ENCODE results near the gene ZNF474.
A peak's percentile ranks its signal among the peaks of the same experiment; 100 is the strongest.
"Not testable (repeated sequence)": the region's sequence is repeated elsewhere in the genome, so short reads cannot be mapped to it uniquely, and the experiment has no call there.

The ZNF474 gene

DNA sequence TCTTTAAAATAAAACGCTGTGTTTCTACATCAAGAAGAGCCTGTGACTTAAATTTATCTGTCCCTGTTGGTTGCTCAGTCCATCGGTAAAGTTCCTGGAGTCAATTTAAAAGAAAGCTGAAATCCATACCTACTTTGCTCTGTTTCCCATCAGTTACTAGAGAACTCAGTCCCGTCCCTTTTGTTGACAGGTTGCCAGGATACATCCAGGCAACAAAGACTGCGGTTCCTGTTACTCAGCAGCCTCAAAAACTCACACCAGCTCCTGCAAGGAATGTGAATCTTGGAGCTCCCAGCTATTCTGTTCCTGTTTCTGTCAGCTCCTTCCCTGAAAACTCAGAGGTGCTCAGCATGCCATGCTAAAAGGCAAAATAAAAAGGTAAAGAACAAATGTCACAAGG, at the start of gene ZNF474:
Gene ZNF474, plus strand, starts transcription at position 241 of the 400 bp plus-strand sequence. CDS start 22,445 bp downstream, outside the sequence.
- Histone ChIP-seq H3K9me3 (ENCODE audit: control insufficient read depth in 1 of 2, low read length in 2 of 2) (no peaks in the 10 kb centered on the region), H3K4me1 (ENCODE audit: control insufficient read depth in 1 of 2, insufficient read depth in 2 of 2, low read length in 2 of 2) (peaks cover 0 to 19% of the 10 kb centered on the region in 2 donors), H3K27ac (ENCODE audit: low read length) (peak within 1 kb of the TSS; percentile 67), H3K27me3 (ENCODE audit: low read depth, low read length) (no peaks in the 10 kb centered on the region), H3K4me3 (ENCODE audit: low read depth in 1 of 2, low read length in 2 of 2) (no peak within 1 kb of the TSS), H3K36me3 (ENCODE audit: control insufficient read depth in 1 of 2, insufficient read depth in 2 of 2, low read length in 2 of 2) (no peaks in the 10 kb centered on the region)

DNA sequence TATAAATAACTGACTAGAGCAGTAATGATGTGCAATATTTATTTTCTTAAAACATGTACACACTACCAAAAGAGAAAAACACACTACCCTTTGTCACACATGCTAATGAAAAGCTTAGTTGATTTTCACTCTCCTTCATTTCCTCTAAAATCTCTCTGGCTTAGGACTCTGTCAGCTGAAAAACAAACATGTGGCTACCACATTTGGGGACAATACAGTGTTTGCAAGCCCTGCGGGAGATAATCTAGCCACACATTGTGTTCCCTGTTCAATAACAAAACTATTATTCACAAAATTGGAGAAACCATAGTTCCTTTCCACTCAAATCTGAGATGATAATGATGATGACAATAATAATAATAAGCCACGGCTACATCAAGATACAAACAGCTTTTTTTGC, 47.8 kb upstream of the ZNF474 start:
- peaks cover 0 to 8% of the 10 kb centered on the region in 2 donors for H3K36me3 ChIP-seq (ENCODE audit: control insufficient read depth in 1 of 2, insufficient read depth in 2 of 2, low read length in 2 of 2)
- H3K9me3 ChIP-seq (ENCODE audit: control insufficient read depth in 1 of 2, low read length in 2 of 2): no peaks in the 10 kb centered on the region
- H3K27ac ChIP-seq (ENCODE audit: low read length): no peak overlapping the region
- no peak overlapping the region for H3K4me3 ChIP-seq (ENCODE audit: low read depth in 1 of 2, low read length in 2 of 2)
- no peaks in the 10 kb centered on the region for H3K27me3 ChIP-seq (ENCODE audit: low read depth, low read length)
- H3K4me1 ChIP-seq (ENCODE audit: control insufficient read depth in 1 of 2, insufficient read depth in 2 of 2, low read length in 2 of 2): peaks cover 0 to 7% of the 10 kb centered on the region in 2 donors

- Histone ChIP-seq H3K9me3 (ENCODE audit: control insufficient read depth in 1 of 2, low read length in 2 of 2) (no peaks in the 10 kb centered on the region), H3K36me3 (ENCODE audit: control insufficient read depth in 1 of 2, insufficient read depth in 2 of 2, low read length in 2 of 2) (no peaks in the 10 kb centered on the region), H3K27ac (ENCODE audit: low read length) (no peak overlapping the region), H3K4me1 (ENCODE audit: control insufficient read depth in 1 of 2, insufficient read depth in 2 of 2, low read length in 2 of 2) (no peaks in the 10 kb centered on the region), H3K27me3 (ENCODE audit: low read depth, low read length) (no peaks in the 10 kb centered on the region), H3K4me3 (ENCODE audit: low read depth in 1 of 2, low read length in 2 of 2) (no peak overlapping the region)
Observed at GRCh38 chr5:122083535-122083934, 45.8 kb upstream of the ZNF474 start.

GRCh38 chr5:122085041-122085440, 44.3 kb upstream of the ZNF474 start:
- Histone ChIP-seq H3K4me3 (ENCODE audit: low read depth in 1 of 2, low read length in 2 of 2) (no peak overlapping the region), H3K9me3 (ENCODE audit: control insufficient read depth in 1 of 2, low read length in 2 of 2) (no peaks in the 10 kb centered on the region), H3K36me3 (ENCODE audit: control insufficient read depth in 1 of 2, insufficient read depth in 2 of 2, low read length in 2 of 2) (no peaks in the 10 kb centered on the region), H3K4me1 (ENCODE audit: control insufficient read depth in 1 of 2, insufficient read depth in 2 of 2, low read length in 2 of 2) (no peaks in the 10 kb centered on the region), H3K27me3 (ENCODE audit: low read depth, low read length) (no peaks in the 10 kb centered on the region), H3K27ac (ENCODE audit: low read length) (no peak overlapping the region)

- H3K27me3 ChIP-seq (ENCODE audit: low read depth, low read length): no peaks in the 10 kb centered on the region
- no peak overlapping the region for H3K27ac ChIP-seq (ENCODE audit: low read length)
- no peaks in the 10 kb centered on the region for H3K36me3 ChIP-seq (ENCODE audit: control insufficient read depth in 1 of 2, insufficient read depth in 2 of 2, low read length in 2 of 2)
- no peaks in the 10 kb centered on the region for H3K9me3 ChIP-seq (ENCODE audit: control insufficient read depth in 1 of 2, low read length in 2 of 2)
- no peaks in the 10 kb centered on the region for H3K4me1 ChIP-seq (ENCODE audit: control insufficient read depth in 1 of 2, insufficient read depth in 2 of 2, low read length in 2 of 2)
- H3K4me3 ChIP-seq (ENCODE audit: low read depth in 1 of 2, low read length in 2 of 2): no peak overlapping the region
Observed at GRCh38 chr5:122089096-122090013, 40.0 kb upstream of the ZNF474 start.

- no peaks in the 10 kb centered on the region for H3K9me3 ChIP-seq (ENCODE audit: control insufficient read depth in 1 of 2, low read length in 2 of 2)
- H3K27ac ChIP-seq (ENCODE audit: low read length): no peak overlapping the region
- no peak overlapping the region for H3K4me3 ChIP-seq (ENCODE audit: low read depth in 1 of 2, low read length in 2 of 2)
- H3K36me3 ChIP-seq (ENCODE audit: control insufficient read depth in 1 of 2, insufficient read depth in 2 of 2, low read length in 2 of 2): no peaks in the 10 kb centered on the region
- no peaks in the 10 kb centered on the region for H3K4me1 ChIP-seq (ENCODE audit: control insufficient read depth in 1 of 2, insufficient read depth in 2 of 2, low read length in 2 of 2)
- H3K27me3 ChIP-seq (ENCODE audit: low read depth, low read length): no peaks in the 10 kb centered on the region
Observed at GRCh38 chr5:122091936-122092600, 37.3 kb upstream of the ZNF474 start.

DNA sequence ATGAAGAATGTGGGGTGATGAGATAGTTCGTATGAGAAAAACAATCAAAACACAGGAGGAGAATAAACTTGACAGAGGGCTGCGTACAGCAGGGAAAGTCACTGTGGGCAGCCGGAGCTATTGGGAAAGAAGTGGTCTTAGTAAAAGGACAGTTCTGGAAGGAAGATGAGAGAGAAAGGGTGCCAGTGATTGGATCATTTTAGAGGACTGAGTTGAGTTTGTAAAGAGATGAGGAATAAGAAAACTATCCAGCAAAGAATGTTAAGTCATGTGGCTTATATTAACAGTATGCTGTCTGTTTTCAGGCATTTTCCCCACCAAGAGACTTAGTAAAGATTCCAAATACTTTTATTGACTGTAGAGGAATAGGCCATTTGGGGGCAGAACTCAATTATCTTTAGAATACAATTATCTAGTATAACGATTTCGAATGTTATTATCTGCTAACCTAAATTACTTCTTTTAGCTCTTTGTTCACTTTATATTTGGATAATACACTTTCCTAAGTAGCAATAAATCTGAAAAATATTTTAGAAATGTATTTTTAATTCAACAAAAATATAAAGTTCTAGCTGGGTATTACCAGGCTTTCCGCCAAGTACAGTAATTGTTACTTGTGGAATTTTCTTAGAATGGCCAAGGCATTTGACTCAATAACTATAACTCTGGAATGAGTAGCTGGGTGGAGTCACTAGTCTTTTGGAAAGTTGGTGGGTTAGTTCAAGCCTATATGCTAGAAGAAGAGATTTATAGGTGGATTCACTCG, 35.7 kb upstream of the ZNF474 start:
- Histone ChIP-seq H3K36me3 (ENCODE audit: control insufficient read depth in 1 of 2, insufficient read depth in 2 of 2, low read length in 2 of 2) (no peaks in the 10 kb centered on the region), H3K27me3 (ENCODE audit: low read depth, low read length) (no peaks in the 10 kb centered on the region), H3K27ac (ENCODE audit: low read length) (no peak overlapping the region), H3K4me1 (ENCODE audit: control insufficient read depth in 1 of 2, insufficient read depth in 2 of 2, low read length in 2 of 2) (no peaks in the 10 kb centered on the region), H3K4me3 (ENCODE audit: low read depth in 1 of 2, low read length in 2 of 2) (no peak overlapping the region), H3K9me3 (ENCODE audit: control insufficient read depth in 1 of 2, low read length in 2 of 2) (no peaks in the 10 kb centered on the region)

- H3K36me3 ChIP-seq (ENCODE audit: control insufficient read depth in 1 of 2, insufficient read depth in 2 of 2, low read length in 2 of 2); H3K9me3 ChIP-seq (ENCODE audit: control insufficient read depth in 1 of 2, low read length in 2 of 2); H3K27ac ChIP-seq (ENCODE audit: low read length); H3K27me3 ChIP-seq (ENCODE audit: low read depth, low read length); H3K4me1 ChIP-seq (ENCODE audit: control insufficient read depth in 1 of 2, insufficient read depth in 2 of 2, low read length in 2 of 2); H3K4me3 ChIP-seq (ENCODE audit: low read depth in 1 of 2, low read length in 2 of 2): not testable (repeated sequence)
Observed at GRCh38 chr5:122094251-122094650, 35.1 kb upstream of the ZNF474 start.

DNA sequence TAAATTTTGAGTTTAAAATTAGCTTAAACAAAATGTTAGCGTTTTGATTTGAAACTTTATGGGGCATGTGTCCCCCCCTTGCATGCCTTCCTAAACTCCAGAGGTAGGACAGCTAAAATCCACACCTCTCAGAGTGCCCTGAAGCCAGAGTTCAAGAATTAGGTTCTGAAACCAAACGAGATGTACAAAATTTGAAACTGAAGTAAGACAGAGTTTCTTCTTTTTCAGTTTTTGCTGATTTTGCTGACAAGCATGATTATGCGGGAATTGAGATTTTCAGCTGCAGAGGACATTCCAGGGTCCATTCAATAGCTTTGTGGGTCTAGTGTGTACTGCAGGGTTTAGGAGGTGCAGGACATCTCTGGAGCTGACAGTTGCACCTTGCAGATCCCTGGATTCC, 34.2 kb upstream of the ZNF474 start:
- Histone ChIP-seq H3K36me3 (ENCODE audit: control insufficient read depth in 1 of 2, insufficient read depth in 2 of 2, low read length in 2 of 2) (no peaks in the 10 kb centered on the region), H3K4me3 (ENCODE audit: low read depth in 1 of 2, low read length in 2 of 2) (no peak overlapping the region), H3K4me1 (ENCODE audit: control insufficient read depth in 1 of 2, insufficient read depth in 2 of 2, low read length in 2 of 2) (no peaks in the 10 kb centered on the region), H3K27me3 (ENCODE audit: low read depth, low read length) (no peaks in the 10 kb centered on the region), H3K9me3 (ENCODE audit: control insufficient read depth in 1 of 2, low read length in 2 of 2) (no peaks in the 10 kb centered on the region), H3K27ac (ENCODE audit: low read length) (no peak overlapping the region)

GRCh38 chr5:122097391-122097790, 32.0 kb upstream of the ZNF474 start:
- Histone ChIP-seq H3K36me3 (ENCODE audit: control insufficient read depth in 1 of 2, insufficient read depth in 2 of 2, low read length in 2 of 2) (no peaks in the 10 kb centered on the region), H3K27me3 (ENCODE audit: low read depth, low read length) (no peaks in the 10 kb centered on the region), H3K9me3 (ENCODE audit: control insufficient read depth in 1 of 2, low read length in 2 of 2) (no peaks in the 10 kb centered on the region), H3K27ac (ENCODE audit: low read length) (no peak overlapping the region), H3K4me1 (ENCODE audit: control insufficient read depth in 1 of 2, insufficient read depth in 2 of 2, low read length in 2 of 2) (no peaks in the 10 kb centered on the region), H3K4me3 (ENCODE audit: low read depth in 1 of 2, low read length in 2 of 2) (no peak overlapping the region)
